Astrocyte of the cerebellum (primary cell): ENCODE measurements around the gene N4BP2.
"Not testable (repeated sequence)": the region's sequence is repeated elsewhere in the genome, so short reads cannot be mapped to it uniquely, and the experiment has no call there.

Experiments
- DNase-seq: peaks from one replicate; pipeline ENCODE4 v3.0.0-alpha.2; 2011; ENCODE audit warnings: low read depth
- H3K4me3 ChIP-seq: 2 replicates; pipeline ENCODE4 v1.5.1; 2011; ENCODE audit warnings: mild to moderate bottlenecking, low read depth, low read length, moderate library complexity
- in situ Hi-C: cut with HindIII; loops from 2 replicates; pipeline ENCODE4 v1.10.0; 2017; ENCODE audit warnings: low sequenced_read_pairs
- TF ChIP-seq, protein P1 (sequence below): IDR thresholded peaks from 2 replicates; pipeline ENCODE4 v1.5.1; 2012; ENCODE audit warnings: low read length, low read depth, moderate library complexity, mild to moderate bottlenecking; ENCODE audit errors: missing control alignments

N4BP2 gene

DNA sequence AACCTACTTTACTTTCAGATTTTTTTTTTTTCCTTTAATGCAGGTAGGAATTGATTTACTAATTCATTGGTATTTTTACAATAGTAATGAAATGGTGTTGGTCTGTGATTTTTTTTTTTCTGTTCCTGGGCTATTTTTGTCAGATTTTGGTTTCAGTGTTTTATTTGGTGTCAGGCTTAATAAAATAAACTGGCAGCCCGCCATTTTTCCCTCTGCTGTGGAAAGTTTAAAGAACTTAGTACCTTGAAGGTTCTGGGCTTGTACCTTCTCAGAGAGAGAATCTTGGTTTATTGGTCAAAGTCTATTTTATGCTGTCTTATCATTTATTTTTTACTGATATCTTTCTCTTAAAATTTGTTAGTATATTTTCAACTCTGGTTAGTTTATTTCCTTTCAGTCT, 76.2 kb downstream of the N4BP2 start:
- no peak for DNase-seq
- in situ Hi-C loops = no loop called here
- no peak overlapping the region for H3K4me3 ChIP-seq
- TF ChIP-seq, protein P1, sequence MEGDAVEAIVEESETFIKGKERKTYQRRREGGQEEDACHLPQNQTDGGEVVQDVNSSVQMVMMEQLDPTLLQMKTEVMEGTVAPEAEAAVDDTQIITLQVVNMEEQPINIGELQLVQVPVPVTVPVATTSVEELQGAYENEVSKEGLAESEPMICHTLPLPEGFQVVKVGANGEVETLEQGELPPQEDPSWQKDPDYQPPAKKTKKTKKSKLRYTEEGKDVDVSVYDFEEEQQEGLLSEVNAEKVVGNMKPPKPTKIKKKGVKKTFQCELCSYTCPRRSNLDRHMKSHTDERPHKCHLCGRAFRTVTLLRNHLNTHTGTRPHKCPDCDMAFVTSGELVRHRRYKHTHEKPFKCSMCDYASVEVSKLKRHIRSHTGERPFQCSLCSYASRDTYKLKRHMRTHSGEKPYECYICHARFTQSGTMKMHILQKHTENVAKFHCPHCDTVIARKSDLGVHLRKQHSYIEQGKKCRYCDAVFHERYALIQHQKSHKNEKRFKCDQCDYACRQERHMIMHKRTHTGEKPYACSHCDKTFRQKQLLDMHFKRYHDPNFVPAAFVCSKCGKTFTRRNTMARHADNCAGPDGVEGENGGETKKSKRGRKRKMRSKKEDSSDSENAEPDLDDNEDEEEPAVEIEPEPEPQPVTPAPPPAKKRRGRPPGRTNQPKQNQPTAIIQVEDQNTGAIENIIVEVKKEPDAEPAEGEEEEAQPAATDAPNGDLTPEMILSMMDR = no peak

GRCh38 chr4:40134206-40134917, 77.7 kb downstream of the N4BP2 start:
- TF ChIP-seq, protein P1 = no peak
- no peak overlapping the region for H3K4me3 ChIP-seq

GRCh38 chr4:40136202-40136601, 79.6 kb downstream of the N4BP2 start:
- H3K4me3 ChIP-seq, in situ Hi-C loops, DNase-seq: not testable (repeated sequence)

More at GRCh38 chr4:40134206-40134917, 77.7 kb downstream of the N4BP2 start:
- in situ Hi-C loops = no loop called here
- DNase-seq = no peak

DNA sequence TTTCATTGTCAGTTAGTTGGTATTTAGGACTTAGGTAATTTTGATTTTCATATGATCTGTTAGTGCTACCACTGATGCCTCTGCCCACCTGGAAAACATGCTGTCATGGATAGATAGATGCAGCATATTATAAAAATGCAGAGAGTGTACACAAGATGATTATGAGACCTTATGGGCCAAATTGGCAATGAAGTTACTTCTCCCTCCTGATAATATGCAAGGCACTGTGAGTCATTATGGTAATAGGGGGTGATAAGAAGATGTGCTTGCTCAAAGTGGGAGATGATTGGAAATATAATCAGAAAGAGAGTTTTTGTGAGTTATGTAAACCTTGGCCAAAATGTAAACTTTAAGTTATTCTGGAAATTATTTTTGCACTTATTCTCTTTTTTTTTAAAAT, 83.5 kb downstream of the N4BP2 start:
- no peak overlapping the region for H3K4me3 ChIP-seq
- no peak for DNase-seq
- in situ Hi-C loops = no loop called here
- TF ChIP-seq, protein P1 = no peak

DNA sequence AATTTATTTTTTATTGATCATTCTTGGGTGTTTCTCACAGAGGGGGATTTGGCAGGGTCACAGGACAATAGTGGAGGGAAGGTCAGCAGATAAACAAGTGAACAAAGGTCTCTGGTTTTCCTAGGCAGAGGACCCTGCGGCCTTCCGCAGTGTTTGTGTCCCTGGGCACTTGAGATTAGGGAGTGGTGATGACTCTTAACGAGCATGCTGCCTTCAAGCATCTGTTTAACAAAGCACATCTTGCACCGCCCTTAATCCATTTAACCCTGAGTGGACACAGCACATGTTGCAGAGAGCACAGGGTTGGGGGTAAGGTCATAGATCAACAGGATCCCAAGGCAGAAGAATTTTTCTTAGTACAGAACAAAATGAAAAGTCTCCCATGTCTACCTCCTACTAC, 83.9 kb downstream of the N4BP2 start:
- in situ Hi-C loops, H3K4me3 ChIP-seq, DNase-seq: not testable (repeated sequence)

- TF ChIP-seq, protein P1 = no peak
- H3K4me3 ChIP-seq = no peak overlapping the region
- no peak for DNase-seq
- in situ Hi-C loops = no loop called here
Observed at GRCh38 chr4:40143926-40144508, 87.4 kb downstream of the N4BP2 start.

GRCh38 chr4:40144716-40145115, 88.1 kb downstream of the N4BP2 start:
- no peak for DNase-seq

GRCh38 chr4:40147490-40147889, 90.8 kb downstream of the N4BP2 start:
- H3K4me3 ChIP-seq, DNase-seq, in situ Hi-C loops: not testable (repeated sequence)

More at GRCh38 chr4:40144716-40145115, 88.1 kb downstream of the N4BP2 start:
- H3K4me3 ChIP-seq = no peak overlapping the region
- in situ Hi-C loops = no loop called here
- TF ChIP-seq, protein P1 = no peak
